ENCODE data around the gene ZFP82. TPM values are rescaled to one million over a fixed set of nuclear protein-coding genes. Genes with fewer than 3 reads are reported as not detected.

Gene ZFP82
- total RNA-seq, 1 experiment from 2014 or later = not detected

DNA sequence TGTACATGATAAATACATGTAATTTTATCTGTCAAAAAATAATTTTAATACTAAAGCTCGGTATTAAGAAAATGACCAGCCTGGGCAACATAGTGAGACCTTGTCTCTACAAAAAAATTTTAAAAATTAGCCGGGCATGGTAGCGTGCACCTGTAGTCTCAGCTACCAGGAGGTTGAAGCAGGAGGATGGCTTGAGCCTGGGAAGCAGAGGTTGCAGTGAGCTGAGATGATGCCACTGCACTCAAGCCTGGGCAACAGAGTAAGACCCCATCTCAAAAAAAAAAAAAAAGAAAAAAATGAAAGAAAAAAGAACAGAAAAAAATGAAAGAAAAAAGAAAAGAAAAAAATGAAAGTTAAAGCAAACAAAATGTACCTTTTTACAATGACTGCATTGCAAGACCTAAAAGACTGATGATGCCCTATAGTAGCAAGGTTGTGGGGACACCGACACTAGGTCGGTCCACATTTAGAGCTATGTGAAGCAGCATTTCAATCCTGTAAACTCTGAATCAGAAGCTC lies 44.7 kb downstream of the ZFP82 start:
- DNase-seq (ENCODE audit: low spot score) = no peak

DNA sequence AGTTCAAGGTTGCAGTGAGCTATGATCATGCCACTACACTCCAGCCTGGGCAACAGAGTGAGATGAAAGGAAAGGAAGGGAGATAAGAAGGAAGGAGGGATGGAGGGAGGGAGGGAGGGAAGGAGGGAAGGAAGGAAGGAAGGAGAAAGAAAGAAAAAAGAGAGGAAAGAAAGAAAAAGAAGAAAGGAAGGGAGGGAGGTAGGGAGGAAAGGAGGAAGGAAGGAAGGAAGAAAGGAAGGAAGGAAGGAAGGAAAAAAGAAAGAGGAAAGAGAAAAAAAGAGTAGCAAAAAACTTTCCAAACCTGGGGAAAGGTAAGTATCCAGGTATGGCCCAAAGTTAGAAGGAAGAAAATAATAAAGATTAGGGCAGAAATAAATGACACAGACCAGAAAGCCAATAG lies 46.6 kb downstream of the ZFP82 start:
- no peak for DNase-seq (ENCODE audit: low spot score)

DNA sequence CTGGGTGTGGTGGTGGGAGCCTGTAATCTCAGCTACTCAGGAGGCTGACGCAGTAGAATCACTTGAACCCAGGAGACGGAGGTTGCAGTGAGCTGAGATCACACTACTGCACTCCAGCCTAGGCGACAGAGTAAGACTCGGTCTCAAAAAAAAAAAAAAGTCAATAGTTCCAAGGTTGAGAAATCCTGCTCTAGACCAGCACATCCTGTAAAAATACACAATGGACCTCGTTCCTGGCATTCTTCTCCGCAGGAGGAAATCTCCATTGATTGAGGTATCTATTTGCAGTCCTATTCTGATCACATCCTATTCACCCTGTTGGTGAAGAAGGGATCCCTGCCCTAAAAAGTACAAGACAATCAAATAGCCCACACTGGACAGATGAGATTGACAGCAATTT lies 54.6 kb downstream of the ZFP82 start:
- DNase-seq (ENCODE audit: low spot score) = no peak

Other genes starting within 250 kb of the ZFP82 start
- 3.3 and 8.0 TPM in 2 replicates for gene ZNF565, start 204.0 kb downstream of the ZFP82 start, total RNA-seq (2014; rRNA removed; shearing (Covaris generic))
- 41.1 and 50.2 TPM in 2 replicates for gene ZNF146, start 203.5 kb downstream of the ZFP82 start, total RNA-seq (2014; rRNA removed; shearing (Covaris generic))
- 0.08 TPM in 2 replicates for gene ZFP14, start 39.4 kb downstream of the ZFP82 start, total RNA-seq (2014; rRNA removed; shearing (Covaris generic))
- 0.05 and 0.16 TPM in 2 replicates for gene ZNF566, start 70.9 kb upstream of the ZFP82 start, total RNA-seq (2014; rRNA removed; shearing (Covaris generic))
- gene ZNF260, start 109.6 kb upstream of the ZFP82 start, total RNA-seq (2014; rRNA removed; shearing (Covaris generic)) = 0.13 and 0.31 TPM in 2 replicates
- 0.25 and 0.44 TPM in 2 replicates for gene ZNF529, start 154.6 kb upstream of the ZFP82 start, total RNA-seq (2014; rRNA removed; shearing (Covaris generic))
- gene ZNF382, start 186.7 kb upstream of the ZFP82 start, total RNA-seq (2014; rRNA removed; shearing (Covaris generic)) = not detected in 2 replicates
- not detected in 2 replicates for gene ZNF461, start 248.2 kb upstream of the ZFP82 start, total RNA-seq (2014; rRNA removed; shearing (Covaris generic))